Osteoblast (primary cell): Measurements from ENCODE around the gene TRPC6. TPM values are rescaled to one million over a fixed set of nuclear protein-coding genes. Genes with fewer than 3 reads are reported as not detected.

Experiments used
- DNase-seq: peaks from one replicate; pipeline ENCODE4 v3.0.0; 2011; ENCODE audit warnings: low spot score, mixed read lengths; ENCODE audit not compliant: insufficient read length; ENCODE audit errors: missing footprints
- H2AFZ ChIP-seq: 2 replicates; pipeline ENCODE4 v1.6.0; 2011; ENCODE audit warnings: mild to moderate bottlenecking, low read length
- H3K27ac ChIP-seq: 2 replicates; pipeline ENCODE4 v1.5.1; 2011; ENCODE audit warnings: mild to moderate bottlenecking, low read depth, low read length, moderate library complexity
- H3K27me3 ChIP-seq: 2 replicates; pipeline ENCODE4 v1.6.0; 2012; ENCODE audit warnings: mild to moderate bottlenecking, control low read depth, inconsistent platforms, low read length, moderate library complexity; ENCODE audit not compliant: insufficient read depth
- H3K36me3 ChIP-seq: 2 replicates; pipeline ENCODE4 v1.5.1; 2011; ENCODE audit warnings: mild to moderate bottlenecking, low read length, control low read depth, moderate library complexity; ENCODE audit not compliant: insufficient read depth
- H3K4me1 ChIP-seq: 2 replicates; pipeline ENCODE4 v1.5.1; 2011; ENCODE audit warnings: mild to moderate bottlenecking, low read length, control low read depth, moderate library complexity; ENCODE audit not compliant: insufficient read depth
- H3K4me2 ChIP-seq: 2 replicates; pipeline ENCODE4 v1.6.0; 2011; ENCODE audit warnings: mild to moderate bottlenecking, low read length; ENCODE audit not compliant: insufficient read depth
- H3K4me3 ChIP-seq: fragments of 200-600 bp; sonication (generic); 3 replicates; pipeline ENCODE4 v1.5.1; 2012; ENCODE audit warnings: mild to moderate bottlenecking, low read length, inconsistent platforms; ENCODE audit not compliant: insufficient read depth
- H3K79me2 ChIP-seq: 2 replicates; pipeline ENCODE4 v1.6.0; 2012; ENCODE audit warnings: mild to moderate bottlenecking, low read length, control low read depth, inconsistent platforms; ENCODE audit not compliant: insufficient read depth
- H3K9me3 ChIP-seq: 2 replicates; pipeline ENCODE4 v1.5.1; 2011; ENCODE audit warnings: low read depth, low read length, control low read depth
- H4K20me1 ChIP-seq: 2 replicates; pipeline ENCODE4 v1.6.0; 2012; ENCODE audit warnings: mild to moderate bottlenecking, low read length, control low read depth; ENCODE audit not compliant: insufficient read depth
- CTCF ChIP-seq: IDR thresholded peaks from 2 replicates; pipeline ENCODE4 v1.5.1; 2011; ENCODE audit warnings: mild to moderate bottlenecking, low read depth, low read length, moderate library complexity; ENCODE audit errors: extremely low read depth
- total RNA-seq: library from RNA; depleted of rRNA; stranded (reverse); fragments of >200 nt; gene quantifications from 2 replicates; pipeline ENCODE4 v1.2.3, GENCODE V29; 2012

The TRPC6 gene
- total RNA-seq, 1 donor: 0.36 TPM

GRCh38 chr11:101508370-101508769 is 75.4 kb downstream of the TRPC6 start:
- Histone ChIP-seq H3K4me3 (no peak overlapping the region), H3K36me3 (no peaks in the 10 kb centered on the region), H3K9me3 (no peaks in the 10 kb centered on the region), H3K4me1 (no peaks in the 10 kb centered on the region), H3K79me2 (no peaks in the 10 kb centered on the region), H3K4me2 (no peak overlapping the region), H4K20me1 (no peaks in the 10 kb centered on the region), H2AFZ (no peak overlapping the region), H3K27me3 (no peaks in the 10 kb centered on the region), H3K27ac (no peak overlapping the region)
- DNase-seq: no peak
- TF ChIP-seq CTCF: no peak

- Histone ChIP-seq H3K9me3 (no peaks in the 10 kb centered on the region), H3K27ac (no peak overlapping the region), H3K79me2 (no peaks in the 10 kb centered on the region), H3K36me3 (no peaks in the 10 kb centered on the region), H4K20me1 (no peaks in the 10 kb centered on the region), H3K4me1 (no peaks in the 10 kb centered on the region), H2AFZ (no peak overlapping the region), H3K27me3 (no peaks in the 10 kb centered on the region), H3K4me3 (no peak overlapping the region), H3K4me2 (no peak overlapping the region)
- no peak for TF ChIP-seq CTCF
- DNase-seq: no peak
Measured at GRCh38 chr11:101498891-101499290, 84.9 kb downstream of the TRPC6 start.

GRCh38 chr11:101497291-101497690 is 86.5 kb downstream of the TRPC6 start:
- Histone ChIP-seq H4K20me1 (no peaks in the 10 kb centered on the region), H3K27ac (no peak overlapping the region), H3K79me2 (no peaks in the 10 kb centered on the region), H3K27me3 (no peaks in the 10 kb centered on the region), H3K36me3 (no peaks in the 10 kb centered on the region), H3K9me3 (no peaks in the 10 kb centered on the region), H3K4me1 (no peaks in the 10 kb centered on the region), H2AFZ (no peak overlapping the region), H3K4me3 (no peak overlapping the region), H3K4me2 (no peak overlapping the region)
- DNase-seq: no peak
- no peak for TF ChIP-seq CTCF

GRCh38 chr11:101487775-101488174 is 96.0 kb downstream of the TRPC6 start:
- Histone ChIP-seq H3K27ac (no peak overlapping the region), H4K20me1 (no peaks in the 10 kb centered on the region), H3K36me3 (no peaks in the 10 kb centered on the region), H3K4me2 (no peak overlapping the region), H3K4me1 (peaks cover 3% of the 10 kb centered on the region), H3K79me2 (no peaks in the 10 kb centered on the region), H2AFZ (no peak overlapping the region), H3K4me3 (no peak overlapping the region), H3K9me3 (no peaks in the 10 kb centered on the region), H3K27me3 (no peaks in the 10 kb centered on the region)
- no peak for TF ChIP-seq CTCF
- DNase-seq: no peak
